Thoracic aorta (tissue), 2 donors: ENCODE data around the gene LETM1. TPM values are rescaled to one million over a fixed set of nuclear protein-coding genes. Genes with fewer than 3 reads are reported as not detected.

Experiments used
- ATAC-seq: fragments of 150-250 bp; one replicate; pipeline ENCODE4 v1.8.0; 2017; ENCODE audit warnings: low read depth; ENCODE audit not compliant: insufficient number of reproducible peaks, low FRiP score
- DNase-seq: peaks from one replicate; pipeline ENCODE4 v3.0.0-alpha.2; 2020; ENCODE audit warnings: low spot score
- H3K27ac ChIP-seq, 2 donors: fragments of 200-600 bp; sonication (generic); 1 replicate in 1 of 2; 2 replicates in 1 of 2; pipeline ENCODE4 v1.5.1; 2016; ENCODE audit warnings: mild to moderate bottlenecking in 2 of 2, moderate library complexity in 2 of 2
- H3K27me3 ChIP-seq: fragments of 200-600 bp; sonication (generic); replicated peaks from 2 replicates; pipeline ENCODE4 v1.6.0; 2016; ENCODE audit warnings: mild to moderate bottlenecking; ENCODE audit not compliant: insufficient read depth
- H3K36me3 ChIP-seq: fragments of 200-600 bp; sonication (generic); one replicate; pipeline ENCODE4 v1.5.1; 2016
- H3K4me1 ChIP-seq, 2 donors: fragments of 200-600 bp; sonication (generic); 1 replicate in 1 of 2; 2 replicates in 1 of 2; pipeline versions ENCODE4 v1.5.1 to v1.6.0; 2016; ENCODE audit warnings: low read depth in 2 of 2, mild to moderate bottlenecking in 1 of 2; ENCODE audit not compliant: control insufficient read depth in 1 of 2
- H3K4me3 ChIP-seq: fragments of 200-600 bp; sonication (generic); 2 replicates; pipeline ENCODE4 v1.5.1; 2016; ENCODE audit warnings: mild to moderate bottlenecking
- H3K9me3 ChIP-seq: fragments of 200-600 bp; sonication (generic); 2 replicates; pipeline ENCODE4 v1.5.1; 2016
- total RNA-seq, 2 donors: library from RNA; depleted of rRNA; stranded (reverse); fragments of >200 nt; gene quantifications; one replicate each; pipeline versions ENCODE4 v1.1.0 to v1.2.3, GENCODE V29; 2016
- TF ChIP-seq, protein P1 (sequence below): fragments of 200-600 bp; sonication (generic); IDR thresholded peaks from one replicate; pipeline ENCODE4 v1.5.1; 2019; ENCODE audit warnings: antibody characterized with exemption

The LETM1 gene
- total RNA-seq, 2 donors from 2014 or later, result 30.5 to 68.9 TPM

DNA sequence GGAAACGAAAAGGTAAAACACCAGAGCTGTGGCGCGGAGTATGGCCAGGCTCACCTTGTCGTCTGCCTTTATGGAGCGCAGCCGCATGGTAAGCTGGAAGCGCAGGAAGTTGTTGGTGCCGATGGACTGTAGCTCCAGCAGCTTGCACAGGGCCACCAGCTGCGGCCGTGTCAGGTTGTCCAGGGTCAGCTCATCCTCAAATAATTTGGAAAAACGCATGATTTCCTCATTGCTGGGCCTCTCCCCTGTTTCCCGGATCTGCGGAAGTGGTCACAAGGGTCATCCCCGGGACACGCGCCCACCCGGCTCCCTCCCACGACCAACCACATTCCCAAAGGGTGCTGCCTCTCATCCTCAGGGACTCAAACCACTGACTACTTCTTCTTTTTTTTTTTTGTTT is 23.3 kb downstream of the LETM1 start:
- Histone ChIP-seq H3K27me3 (no peaks in the 10 kb centered on the region), H3K4me3 (no peak overlapping the region), H3K27ac (no peak overlapping the region), H3K36me3 (peaks cover 51% of the 10 kb centered on the region), H3K4me1 (no peaks in the 10 kb centered on the region), H3K9me3 (no peaks in the 10 kb centered on the region)
- ATAC-seq (no peak), DNase-seq (no peak)
- TF ChIP-seq, protein P1, sequence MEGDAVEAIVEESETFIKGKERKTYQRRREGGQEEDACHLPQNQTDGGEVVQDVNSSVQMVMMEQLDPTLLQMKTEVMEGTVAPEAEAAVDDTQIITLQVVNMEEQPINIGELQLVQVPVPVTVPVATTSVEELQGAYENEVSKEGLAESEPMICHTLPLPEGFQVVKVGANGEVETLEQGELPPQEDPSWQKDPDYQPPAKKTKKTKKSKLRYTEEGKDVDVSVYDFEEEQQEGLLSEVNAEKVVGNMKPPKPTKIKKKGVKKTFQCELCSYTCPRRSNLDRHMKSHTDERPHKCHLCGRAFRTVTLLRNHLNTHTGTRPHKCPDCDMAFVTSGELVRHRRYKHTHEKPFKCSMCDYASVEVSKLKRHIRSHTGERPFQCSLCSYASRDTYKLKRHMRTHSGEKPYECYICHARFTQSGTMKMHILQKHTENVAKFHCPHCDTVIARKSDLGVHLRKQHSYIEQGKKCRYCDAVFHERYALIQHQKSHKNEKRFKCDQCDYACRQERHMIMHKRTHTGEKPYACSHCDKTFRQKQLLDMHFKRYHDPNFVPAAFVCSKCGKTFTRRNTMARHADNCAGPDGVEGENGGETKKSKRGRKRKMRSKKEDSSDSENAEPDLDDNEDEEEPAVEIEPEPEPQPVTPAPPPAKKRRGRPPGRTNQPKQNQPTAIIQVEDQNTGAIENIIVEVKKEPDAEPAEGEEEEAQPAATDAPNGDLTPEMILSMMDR, result no peak

DNA sequence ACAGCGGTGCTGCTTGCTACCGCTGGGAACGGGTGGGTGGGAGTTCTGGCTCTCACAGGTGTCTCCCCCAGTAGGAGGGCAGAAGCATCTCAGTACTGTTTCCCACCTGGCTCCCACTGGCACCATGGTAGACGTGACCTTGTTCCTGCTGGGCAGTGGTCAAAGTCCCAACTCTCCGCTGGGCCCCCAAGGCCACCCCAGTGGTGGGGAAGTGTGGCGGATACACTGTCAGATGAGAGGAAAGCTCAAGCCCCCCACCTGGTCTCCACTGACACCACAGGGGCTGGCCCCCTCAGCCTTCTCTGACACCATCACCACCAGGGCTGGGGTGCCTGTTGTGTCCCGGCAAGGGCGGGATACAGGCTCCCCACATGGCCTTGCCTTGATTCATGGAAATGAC is 24.6 kb downstream of the LETM1 start:
- Histone ChIP-seq H3K4me1 (no peaks in the 10 kb centered on the region), H3K4me3 (no peak overlapping the region), H3K27me3 (no peaks in the 10 kb centered on the region), H3K9me3 (no peaks in the 10 kb centered on the region), H3K36me3 (peaks cover 51% of the 10 kb centered on the region), H3K27ac (no peak overlapping the region)
- ATAC-seq (no peak), DNase-seq (no peak)
- TF ChIP-seq, protein P1, result no peak

GRCh38 chr4:1830642-1831228 is 25.2 kb downstream of the LETM1 start:
- Histone ChIP-seq H3K27ac (no peak overlapping the region), H3K4me3 (no peak overlapping the region), H3K9me3 (no peaks in the 10 kb centered on the region), H3K4me1 (no peaks in the 10 kb centered on the region), H3K36me3 (peaks cover 47% of the 10 kb centered on the region), H3K27me3 (no peaks in the 10 kb centered on the region)
- no peak for DNase-seq
- TF ChIP-seq, protein P1, result no peak
- no peak for ATAC-seq

DNA sequence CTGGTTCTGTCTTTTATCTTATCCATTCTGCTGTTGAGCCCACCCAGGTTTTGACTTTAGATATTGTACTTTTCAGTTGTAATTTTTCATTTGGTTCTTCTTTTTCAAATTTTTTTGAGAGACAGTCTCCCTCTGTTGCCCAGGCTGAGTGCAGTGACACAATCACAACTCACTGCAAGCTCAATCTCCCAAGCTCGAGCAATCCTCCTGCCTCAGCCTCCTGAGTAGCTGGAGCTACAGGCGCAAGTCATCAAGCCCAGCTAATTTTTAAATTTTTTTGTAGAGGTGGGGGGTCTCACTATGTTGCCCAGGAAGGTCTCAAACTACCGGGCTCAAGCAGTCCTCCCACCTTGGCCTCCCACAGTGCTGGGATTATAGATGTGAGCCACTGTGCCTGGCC is 25.7 kb downstream of the LETM1 start:
- H3K4me1 ChIP-seq, result no peaks in the 10 kb centered on the region
- H3K36me3 ChIP-seq, result peaks cover 42% of the 10 kb centered on the region
- TF ChIP-seq, protein P1, result no peak
- no peaks in the 10 kb centered on the region for H3K9me3 ChIP-seq
- DNase-seq (no peak), ATAC-seq (no peak)
- no peaks in the 10 kb centered on the region for H3K27me3 ChIP-seq
- no peak overlapping the region for H3K27ac ChIP-seq
- H3K4me3 ChIP-seq, result no peak overlapping the region

DNA sequence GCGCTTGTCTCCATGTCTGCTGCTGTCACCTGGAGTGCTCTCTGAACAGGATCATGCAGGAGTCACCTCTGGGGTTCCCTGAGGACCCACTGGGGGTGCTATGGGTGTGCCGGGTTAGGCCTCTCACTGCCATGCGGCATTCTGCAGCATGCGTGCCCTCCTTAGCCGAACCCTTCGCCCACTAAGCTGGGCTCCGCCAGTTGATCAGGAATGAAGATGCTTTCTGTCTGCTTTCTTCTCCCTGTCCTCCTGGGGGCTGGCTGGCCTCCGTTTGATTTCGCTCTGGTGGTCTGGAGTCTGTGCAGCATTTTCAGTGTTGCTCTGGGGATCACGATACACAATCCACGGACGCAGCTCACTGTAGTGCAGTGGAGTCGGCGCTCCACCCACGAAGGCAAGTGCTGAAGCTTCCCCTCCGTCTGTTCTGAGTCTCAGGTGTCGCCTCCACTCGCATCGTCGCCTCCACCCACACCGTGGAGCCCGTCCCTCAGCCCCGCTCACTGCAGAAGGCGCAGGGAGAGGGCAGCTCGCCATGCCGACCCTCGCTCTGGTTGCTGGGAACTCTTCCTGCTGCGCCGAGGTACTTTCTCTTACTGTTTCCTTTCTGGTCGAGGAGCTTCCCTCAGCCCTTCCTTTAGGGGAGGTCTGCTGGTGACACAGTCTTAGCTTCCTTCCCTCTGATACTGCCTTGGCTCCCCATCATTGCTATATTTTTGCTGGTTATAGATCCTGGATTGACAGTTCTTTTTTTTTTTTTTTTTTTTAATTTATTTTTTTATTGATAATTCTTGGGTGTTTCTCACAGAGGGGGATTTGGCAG is 29.2 kb downstream of the LETM1 start:
- Histone ChIP-seq H3K27me3 (no peaks in the 10 kb centered on the region), H3K4me3 (no peak overlapping the region), H3K9me3 (no peaks in the 10 kb centered on the region), H3K27ac (no peak overlapping the region), H3K4me1 (no peaks in the 10 kb centered on the region), H3K36me3 (peaks cover 48% of the 10 kb centered on the region)
- TF ChIP-seq, protein P1, result no peak
- no peak for DNase-seq
- ATAC-seq, result no peak
